Measurements from ENCODE around the gene CDH4. TPM values are rescaled to one million over a fixed set of nuclear protein-coding genes. Genes with fewer than 3 reads are reported as not detected.

CDH4 gene
- total and polyA plus RNA-seq, 2 donors (not counting 3 experiments of a cell fraction or from before 2014, with no cell fraction given), result 0.17 to 0.51 TPM

DNA sequence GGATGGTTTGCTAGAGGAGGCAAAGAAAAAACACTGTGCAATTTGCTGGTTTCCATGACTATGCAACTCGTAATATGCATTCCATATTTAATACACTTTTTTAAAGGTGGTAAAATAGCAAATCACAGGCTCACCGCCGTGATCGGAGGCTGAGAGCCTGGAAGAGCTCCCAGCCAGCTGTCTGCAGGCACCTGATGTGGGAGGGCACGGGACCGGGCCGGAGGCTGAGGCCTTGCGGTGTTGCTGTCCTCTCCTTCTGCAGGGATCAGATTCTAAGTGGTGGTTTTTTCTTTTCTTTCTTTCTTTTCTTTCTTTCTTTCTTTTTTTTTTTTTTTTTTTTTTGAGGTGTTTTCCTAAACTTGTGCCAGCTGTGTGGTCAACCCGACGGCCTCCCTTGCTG lies 282.3 kb downstream of the CDH4 start:
- BruUV-seq (replicated peaks), result no TSS peak
- DNase-seq (ENCODE audit: low read depth, low spot score) (no peak), FAIRE-seq (no peak)
- H3K9me1 ChIP-seq (replicated peaks; ENCODE audit: control insufficient read depth, extremely low read depth, insufficient read depth, low read length), result no peaks in the 10 kb centered on the region
- H3K27me3 ChIP-seq (ENCODE audit: control insufficient read depth in 2 of 2, insufficient read depth in 2 of 2, low read length in 2 of 2), result no peaks in the 10 kb centered on the region
- ChIA-PET POLR2A (no interaction called here), CTCF (no interaction called here)
- no peaks in the 10 kb centered on the region for H3K4me1 ChIP-seq (ENCODE audit: control insufficient read depth, extremely low read depth, insufficient read depth, low read length)
- no peak overlapping the region for H3K4me3 ChIP-seq (replicated peaks in 1 of 3; ENCODE audit: insufficient read depth in 1 of 3, low read depth in 1 of 3, low read length in 3 of 3)
- no peak overlapping the region for H2AFZ ChIP-seq (ENCODE audit: low read depth, low read length)
- no peaks in the 10 kb centered on the region for H3K79me2 ChIP-seq (ENCODE audit: control insufficient read depth, insufficient read depth, low read length)
- H3K9me3 ChIP-seq (replicated peaks; ENCODE audit: control insufficient read depth, insufficient read depth, low read length), result peaks cover 2% of the 10 kb centered on the region
- no peak overlapping the region for H3K27ac ChIP-seq (ENCODE audit: insufficient read depth, low read depth, low read length)
- dilution Hi-C loops (cut with MboI; ENCODE audit: extremely low pct_ligation_motif_present, low sequenced_read_pairs) (no loop called here), intact Hi-C loops (cut with micrococcal nuclease) (no loop called here)
- TF ChIP-seq, protein P1, sequence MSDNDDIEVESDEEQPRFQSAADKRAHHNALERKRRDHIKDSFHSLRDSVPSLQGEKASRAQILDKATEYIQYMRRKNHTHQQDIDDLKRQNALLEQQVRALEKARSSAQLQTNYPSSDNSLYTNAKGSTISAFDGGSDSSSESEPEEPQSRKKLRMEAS (IDR thresholded peaks at IDR 0.05; ENCODE audit: insufficient read depth, insufficient read length), result no peak
- TF ChIP-seq POLR2A (IDR thresholded peaks at IDR 0.05; ENCODE audit: low read depth, low read length) (no peak), FOS (IDR thresholded peaks at IDR 0.05; ENCODE audit: borderline replicate concordance, insufficient read depth, low read length) (no peak), EZH2 (IDR thresholded peaks at IDR 0.05; ENCODE audit: borderline replicate concordance, low read depth, low read length, severe bottlenecking) (no peak), POLR2AphosphoS5 (IDR thresholded peaks at IDR 0.05; ENCODE audit: insufficient read depth, low read depth, low read length) (no peak), JUN (IDR thresholded peaks at IDR 0.05; ENCODE audit: borderline replicate concordance, insufficient read depth, insufficient read length, low read depth) (no peak)
- TF ChIP-seq, protein P2, sequence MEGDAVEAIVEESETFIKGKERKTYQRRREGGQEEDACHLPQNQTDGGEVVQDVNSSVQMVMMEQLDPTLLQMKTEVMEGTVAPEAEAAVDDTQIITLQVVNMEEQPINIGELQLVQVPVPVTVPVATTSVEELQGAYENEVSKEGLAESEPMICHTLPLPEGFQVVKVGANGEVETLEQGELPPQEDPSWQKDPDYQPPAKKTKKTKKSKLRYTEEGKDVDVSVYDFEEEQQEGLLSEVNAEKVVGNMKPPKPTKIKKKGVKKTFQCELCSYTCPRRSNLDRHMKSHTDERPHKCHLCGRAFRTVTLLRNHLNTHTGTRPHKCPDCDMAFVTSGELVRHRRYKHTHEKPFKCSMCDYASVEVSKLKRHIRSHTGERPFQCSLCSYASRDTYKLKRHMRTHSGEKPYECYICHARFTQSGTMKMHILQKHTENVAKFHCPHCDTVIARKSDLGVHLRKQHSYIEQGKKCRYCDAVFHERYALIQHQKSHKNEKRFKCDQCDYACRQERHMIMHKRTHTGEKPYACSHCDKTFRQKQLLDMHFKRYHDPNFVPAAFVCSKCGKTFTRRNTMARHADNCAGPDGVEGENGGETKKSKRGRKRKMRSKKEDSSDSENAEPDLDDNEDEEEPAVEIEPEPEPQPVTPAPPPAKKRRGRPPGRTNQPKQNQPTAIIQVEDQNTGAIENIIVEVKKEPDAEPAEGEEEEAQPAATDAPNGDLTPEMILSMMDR (IDR thresholded peaks at IDR 0.05; ENCODE audit: extremely low read depth in 1 of 2, insufficient read depth in 1 of 2, low read depth in 1 of 2, low read length in 2 of 2), result no peak
- H4K20me1 ChIP-seq (replicated peaks; ENCODE audit: control insufficient read depth, extremely low read depth, insufficient read depth, low read length), result no peaks in the 10 kb centered on the region
- no peaks in the 10 kb centered on the region for H3K36me3 ChIP-seq (ENCODE audit: control insufficient read depth in 2 of 2, extremely low read depth in 1 of 2, insufficient read depth in 2 of 2, low read length in 2 of 2)
- no peak overlapping the region for H3K4me2 ChIP-seq (ENCODE audit: insufficient read depth, low read length)
- no peak overlapping the region for H3K9ac ChIP-seq (replicated peaks; ENCODE audit: extremely low read depth, insufficient read depth, low read length)

Data from endothelial cell of umbilical vein (primary cell).